SK-N-SH (cell line): Measurements from ENCODE around the gene PPT2. TPM values are rescaled to one million over a fixed set of nuclear protein-coding genes. Genes with fewer than 3 reads are reported as not detected.

Source experiments
- CTCF ChIA-PET: fragments of 300-600, 350-600 bp; formaldehyde crosslinking; extraction: SDS; loops from one replicate; lab custom pipeline; 2021; lab: Yijun Ruan, JAX
- POLR2A ChIA-PET: fragments of 350-600 bp; sonication (Branson Sonifier 250); formaldehyde crosslinking; extraction: SDS; loops from one replicate; lab custom pipeline; 2020; ENCODE audit warnings: antibody characterized with exemption, inconsistent platforms; lab: Yijun Ruan, JAX
- DNase-seq: peaks from one replicate; pipeline ENCODE4 v3.0.0; 2012
- H2AFZ ChIP-seq: fragments of 200-600 bp; sonication (generic); 2 replicates; pipeline ENCODE4 v1.8.1; 2016; ENCODE audit warnings: antibody characterized with exemption, mild to moderate bottlenecking, low read depth
- H3F3A ChIP-seq: fragments of 200-600 bp; sonication (generic); replicated peaks from 2 replicates; pipeline ENCODE3; 2016; ENCODE audit warnings: antibody characterized with exemption, mild to moderate bottlenecking; ENCODE audit not compliant: insufficient read depth
- H3K27ac ChIP-seq, 2 experiments: fragments of 200-500 bp in 1 of 2; fragments of 200-600 bp in 1 of 2; sonication (Bioruptor generic) in 1 of 2; sonication (generic), shearing (Covaris generic) in 1 of 2; 2 replicates each; pipeline versions ENCODE4 v1.5.1 to v1.6.1; 2014 to 2016; ENCODE audit warnings: low read depth in 2 of 2, inconsistent platforms in 1 of 2, low read length in 1 of 2, mild to moderate bottlenecking in 1 of 2, mixed read lengths in 1 of 2
- H3K27me3 ChIP-seq: fragments of 200-600 bp; sonication (generic), shearing (Covaris generic); 2 replicates; pipeline ENCODE4 v1.6.1; 2016; ENCODE audit warnings: mixed run types; ENCODE audit not compliant: insufficient read depth
- H3K36me3 ChIP-seq, 2 experiments: fragments of 200-500 bp in 1 of 2; fragments of 200-600 bp in 1 of 2; sonication (Bioruptor generic) in 1 of 2; sonication (generic) in 1 of 2; replicated peaks in 1 of 2; 2 replicates each; pipeline versions ENCODE3 to v1.5.1; 2014 to 2016; ENCODE audit warnings: low read length in 1 of 2, mild to moderate bottlenecking in 1 of 2; ENCODE audit not compliant: insufficient read depth in 2 of 2, control insufficient read depth in 1 of 2
- H3K4me1 ChIP-seq, 2 experiments: fragments of 200-500 bp in 1 of 2; fragments of 200-600 bp in 1 of 2; sonication (Bioruptor generic) in 1 of 2; sonication (generic), shearing (Covaris generic) in 1 of 2; 2 replicates each; pipeline versions ENCODE4 v1.5.1 to v1.6.1; 2014 to 2016; ENCODE audit warnings: low read depth in 1 of 2, low read length in 1 of 2, mixed run types in 1 of 2; ENCODE audit not compliant: insufficient read depth in 2 of 2, control insufficient read depth in 1 of 2
- H3K4me2 ChIP-seq: fragments of 200-600 bp; sonication (generic), shearing (Covaris generic); 2 replicates; pipeline ENCODE4 v1.6.1; 2017; ENCODE audit warnings: mixed run types
- H3K4me3 ChIP-seq, 2 experiments: fragments of 200-500 bp in 1 of 2; fragments of 200-600 bp in 1 of 2; sonication (Bioruptor generic) in 1 of 2; sonication (generic), shearing (Covaris generic) in 1 of 2; 2 replicates each; pipeline versions ENCODE4 v1.5.1 to v1.8.1; 2014 to 2016; ENCODE audit warnings: low read depth in 2 of 2, inconsistent platforms in 1 of 2, low read length in 1 of 2, mild to moderate bottlenecking in 1 of 2, mixed read lengths in 1 of 2, moderate library complexity in 1 of 2
- H3K79me2 ChIP-seq: fragments of 200-600 bp; sonication (generic); 2 replicates; pipeline ENCODE4 v1.8.1; 2017; ENCODE audit warnings: mild to moderate bottlenecking; ENCODE audit not compliant: insufficient read depth
- H3K9ac ChIP-seq: fragments of 200-600 bp; sonication (generic); 2 replicates; pipeline ENCODE4 v1.6.1; 2017; ENCODE audit warnings: mixed run types
- H3K9me2 ChIP-seq: fragments of 200-600 bp; sonication (generic); 2 replicates; pipeline ENCODE4 v1.6.1; 2017; ENCODE audit warnings: mixed run types
- H3K9me3 ChIP-seq: fragments of 200-600 bp; sonication (generic); 2 replicates; pipeline ENCODE4 v1.6.1; 2017; ENCODE audit warnings: mixed run types, mild to moderate bottlenecking, moderate library complexity
- H4K20me1 ChIP-seq: fragments of 200-600 bp; sonication (generic); 2 replicates; pipeline ENCODE4 v1.6.1; 2017; ENCODE audit warnings: mild to moderate bottlenecking, mixed run types; ENCODE audit not compliant: insufficient read depth
- EZH2phosphoT487 ChIP-seq: fragments of 200-600 bp; sonication (generic); IDR thresholded peaks from 2 replicates; pipeline ENCODE4 v1.6.1; 2017; ENCODE audit warnings: low read depth, mixed run types, mild to moderate bottlenecking, antibody characterized with exemption, moderate library complexity, borderline replicate concordance
- FOXJ3 ChIP-seq: sonication (generic); formaldehyde crosslinking; IDR thresholded peaks from 2 replicates; pipeline ENCODE4 v1.5.1; 2020; ENCODE audit warnings: mild to moderate bottlenecking, missing genetic modification reagents
- JUND ChIP-seq: IDR thresholded peaks from 2 replicates; pipeline ENCODE4 v1.4.0; 2012
- MAX ChIP-seq: IDR thresholded peaks from 2 replicates; pipeline ENCODE4 v1.4.0; 2012; ENCODE audit warnings: low read depth
- MXI1 ChIP-seq: IDR thresholded peaks from 2 replicates; pipeline ENCODE4 v1.6.1; 2012; ENCODE audit warnings: mild to moderate bottlenecking, low read depth, low read length, improper control_type of control experiment
- NFIC ChIP-seq: IDR thresholded peaks from 2 replicates; pipeline ENCODE4 v1.4.0; 2012; ENCODE audit warnings: borderline replicate concordance
- NRF1 ChIP-seq: IDR thresholded peaks from 2 replicates; pipeline ENCODE4 v1.6.1; 2012; ENCODE audit warnings: low read depth, mild to moderate bottlenecking, low read length
- PBX3 ChIP-seq: IDR thresholded peaks from 2 replicates; pipeline ENCODE4; 2012
- POLR2AphosphoS5 ChIP-seq: IDR thresholded peaks from 2 replicates; pipeline ENCODE4 v1.6.1; 2012; ENCODE audit warnings: low read depth, low read length
- RAD21 ChIP-seq: IDR thresholded peaks from 2 replicates; pipeline ENCODE4 v1.6.1; 2012; ENCODE audit warnings: mild to moderate bottlenecking, low read length
- SIN3A ChIP-seq: IDR thresholded peaks from 2 replicates; pipeline ENCODE4 v1.6.1; 2012; ENCODE audit warnings: low read depth, mild to moderate bottlenecking, low read length, moderate library complexity, borderline replicate concordance
- USF1 ChIP-seq: IDR thresholded peaks from 2 replicates; pipeline ENCODE4 v1.4.0; 2012; ENCODE audit warnings: low read depth, borderline replicate concordance
- USF2 ChIP-seq: fragments of 150-350 bp; IDR thresholded peaks from 2 replicates; pipeline ENCODE4 v1.6.1; 2017; ENCODE audit warnings: antibody characterized with exemption, low read length, low read depth, borderline replicate concordance
- WGBS: methylation state at CpG from one replicate; pipeline ENCODE4 v1.1.6; 2017; ENCODE audit warnings: low lambda C conversion rate; 5-methylcytosine and 5-hydroxymethylcytosine counted together
- polyA plus RNA-seq, 3 experiments: library from polyadenylated mRNA; depleted of rRNA; stranded (reverse); fragments of >200 nt; gene quantifications; 2 replicates each; pipeline ENCODE4 v1.2.3, GENCODE V29; 2012
- TF ChIP-seq, protein P1 (sequence below): IDR thresholded peaks from 2 replicates; pipeline ENCODE4 v1.6.1; 2012; ENCODE audit warnings: mild to moderate bottlenecking, low read depth, low read length, moderate library complexity

PPT2 gene
- polyA plus RNA-seq, 1 of the 3 experiments (the other 2 are of a cell fraction) = 32.7 TPM

- Histone ChIP-seq H3K36me3 (no peaks in the 10 kb centered on the region), H3K4me3 (no peak overlapping the region), H3K27me3 (peaks cover 23% of the 10 kb centered on the region; the same call in 1 of the 2 replicates), H3K9me2 (no peaks in the 10 kb centered on the region), H3K4me2 (no peak overlapping the region), H4K20me1 (no peaks in the 10 kb centered on the region), H2AFZ (no peak overlapping the region), H3K27ac (no peak overlapping the region), H3K79me2 (no peaks in the 10 kb centered on the region), H3K9me3 (no peaks in the 10 kb centered on the region), H3K4me1 (no peaks in the 10 kb centered on the region), H3K9ac (no peak overlapping the region), H3F3A (no peaks in the 10 kb centered on the region)
- ChIA-PET POLR2A (no interaction called here), CTCF (interaction anchor here (0.9 kb wide), 1 partner anchor 42 kb away, joined by 3 read pairs; no protein-coding TSS in a partner anchor)
- DNase-seq = no peak
- WGBS = 13% methylated on average over 9 of the region's 9 CpGs
- TF ChIP-seq NRF1 = no peak
- TF ChIP-seq USF1 = no peak
- no peak for TF ChIP-seq MAX
- TF ChIP-seq USF2 = no peak
- no peak for TF ChIP-seq MXI1
- no peak for TF ChIP-seq JUND
- TF ChIP-seq POLR2AphosphoS5 = no peak
- no peak for TF ChIP-seq EZH2phosphoT487
- TF ChIP-seq RAD21 = no peak
- no peak for TF ChIP-seq FOXJ3 (CRISPR knock-in tag)
- no peak for TF ChIP-seq PBX3
- no peak for TF ChIP-seq SIN3A
- TF ChIP-seq, protein P1, sequence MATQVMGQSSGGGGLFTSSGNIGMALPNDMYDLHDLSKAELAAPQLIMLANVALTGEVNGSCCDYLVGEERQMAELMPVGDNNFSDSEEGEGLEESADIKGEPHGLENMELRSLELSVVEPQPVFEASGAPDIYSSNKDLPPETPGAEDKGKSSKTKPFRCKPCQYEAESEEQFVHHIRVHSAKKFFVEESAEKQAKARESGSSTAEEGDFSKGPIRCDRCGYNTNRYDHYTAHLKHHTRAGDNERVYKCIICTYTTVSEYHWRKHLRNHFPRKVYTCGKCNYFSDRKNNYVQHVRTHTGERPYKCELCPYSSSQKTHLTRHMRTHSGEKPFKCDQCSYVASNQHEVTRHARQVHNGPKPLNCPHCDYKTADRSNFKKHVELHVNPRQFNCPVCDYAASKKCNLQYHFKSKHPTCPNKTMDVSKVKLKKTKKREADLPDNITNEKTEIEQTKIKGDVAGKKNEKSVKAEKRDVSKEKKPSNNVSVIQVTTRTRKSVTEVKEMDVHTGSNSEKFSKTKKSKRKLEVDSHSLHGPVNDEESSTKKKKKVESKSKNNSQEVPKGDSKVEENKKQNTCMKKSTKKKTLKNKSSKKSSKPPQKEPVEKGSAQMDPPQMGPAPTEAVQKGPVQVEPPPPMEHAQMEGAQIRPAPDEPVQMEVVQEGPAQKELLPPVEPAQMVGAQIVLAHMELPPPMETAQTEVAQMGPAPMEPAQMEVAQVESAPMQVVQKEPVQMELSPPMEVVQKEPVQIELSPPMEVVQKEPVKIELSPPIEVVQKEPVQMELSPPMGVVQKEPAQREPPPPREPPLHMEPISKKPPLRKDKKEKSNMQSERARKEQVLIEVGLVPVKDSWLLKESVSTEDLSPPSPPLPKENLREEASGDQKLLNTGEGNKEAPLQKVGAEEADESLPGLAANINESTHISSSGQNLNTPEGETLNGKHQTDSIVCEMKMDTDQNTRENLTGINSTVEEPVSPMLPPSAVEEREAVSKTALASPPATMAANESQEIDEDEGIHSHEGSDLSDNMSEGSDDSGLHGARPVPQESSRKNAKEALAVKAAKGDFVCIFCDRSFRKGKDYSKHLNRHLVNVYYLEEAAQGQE = no peak
- TF ChIP-seq NFIC = no peak
These were observed 49.7 kb downstream of the PPT2 start for GRCh38 chr6:32203426-32204267.
